Activated CD8-positive, alpha-beta memory T cell treated with anti-CD3 and anti-CD28 coated beads, Interleukin-2, amount 10 ng/mL, durations not matched to agents 7 days and 5 days (primary cell): ENCODE measurements around the gene MKRN2OS. TPM values are rescaled to one million over a fixed set of nuclear protein-coding genes. Genes with fewer than 3 reads are reported as not detected.

Source experiments
- ATAC-seq: fragments of 150-1000 bp; cut with Tn5 transposase; one replicate; pipeline ENCODE4 v1.10.0; 2021; ENCODE audit warnings: moderate library complexity
- CTCF ChIA-PET: fragments of 350-600 bp; sonication (Branson Sonifier 250); formaldehyde crosslinking; loops from one replicate; lab custom pipeline; 2021; ENCODE audit warnings: antibody characterized with exemption; lab: Charles Lee
- DNase-seq: peaks from one replicate; pipeline ENCODE4 v3.0.0-alpha.2; 2020
- H3K27ac Mint-ChIP-seq: one replicate; pipeline ENCODE4 v1.8.0; 2021; ENCODE audit warnings: mild to moderate bottlenecking, mixed read lengths
- H3K27me3 Mint-ChIP-seq: one replicate; pipeline ENCODE4 v1.8.0; 2021; ENCODE audit warnings: mixed read lengths
- H3K36me3 Mint-ChIP-seq: one replicate; pipeline ENCODE4 v1.8.0; 2021; ENCODE audit warnings: mild to moderate bottlenecking, mixed read lengths
- H3K4me1 Mint-ChIP-seq: one replicate; pipeline ENCODE4 v1.8.0; 2021; ENCODE audit warnings: mixed read lengths
- H3K4me3 Mint-ChIP-seq: one replicate; pipeline ENCODE4 v1.8.0; 2021; ENCODE audit warnings: mild to moderate bottlenecking, moderate library complexity, mixed read lengths
- H3K9me3 Mint-ChIP-seq: one replicate; pipeline ENCODE4 v1.8.0; 2022; ENCODE audit warnings: low read depth, mixed read lengths
- total RNA-seq, 2 experiments: library from RNA; stranded (reverse); gene quantifications; one replicate each; pipeline ENCODE4 v1.2.3, GENCODE V29; 2021

Gene MKRN2OS
- total RNA-seq, 2 experiments from 2014 or later: not detected

DNA sequence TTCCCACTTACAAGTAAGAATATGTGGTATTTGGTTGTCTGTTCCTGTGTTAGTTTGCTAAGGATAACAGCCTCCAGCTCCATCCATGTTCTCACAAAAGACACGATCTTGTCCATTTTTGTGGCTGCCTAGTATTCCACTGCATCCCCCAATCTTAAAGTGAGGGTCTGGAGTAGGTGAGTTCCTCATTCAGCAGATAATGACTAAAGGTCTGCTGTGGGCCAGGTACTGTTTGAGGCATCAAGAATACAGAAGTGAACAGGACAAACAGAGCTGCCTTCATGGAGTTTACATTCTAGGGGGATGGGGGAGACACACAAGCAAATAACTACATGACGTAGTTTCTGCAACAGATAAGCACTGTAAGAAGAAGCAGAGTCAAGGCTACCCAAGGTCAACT lies 24.3 kb downstream of the MKRN2OS start:
- no peak for DNase-seq
- no peak for ATAC-seq
- Mint-ChIP-seq H3K27ac (no peak overlapping the region), H3K36me3 (peaks cover 18% of the 10 kb centered on the region), H3K9me3 (no peaks in the 10 kb centered on the region), H3K4me1 (no peaks in the 10 kb centered on the region), H3K4me3 (no peak overlapping the region), H3K27me3 (no peaks in the 10 kb centered on the region)
- CTCF ChIA-PET: no interaction called here

DNA sequence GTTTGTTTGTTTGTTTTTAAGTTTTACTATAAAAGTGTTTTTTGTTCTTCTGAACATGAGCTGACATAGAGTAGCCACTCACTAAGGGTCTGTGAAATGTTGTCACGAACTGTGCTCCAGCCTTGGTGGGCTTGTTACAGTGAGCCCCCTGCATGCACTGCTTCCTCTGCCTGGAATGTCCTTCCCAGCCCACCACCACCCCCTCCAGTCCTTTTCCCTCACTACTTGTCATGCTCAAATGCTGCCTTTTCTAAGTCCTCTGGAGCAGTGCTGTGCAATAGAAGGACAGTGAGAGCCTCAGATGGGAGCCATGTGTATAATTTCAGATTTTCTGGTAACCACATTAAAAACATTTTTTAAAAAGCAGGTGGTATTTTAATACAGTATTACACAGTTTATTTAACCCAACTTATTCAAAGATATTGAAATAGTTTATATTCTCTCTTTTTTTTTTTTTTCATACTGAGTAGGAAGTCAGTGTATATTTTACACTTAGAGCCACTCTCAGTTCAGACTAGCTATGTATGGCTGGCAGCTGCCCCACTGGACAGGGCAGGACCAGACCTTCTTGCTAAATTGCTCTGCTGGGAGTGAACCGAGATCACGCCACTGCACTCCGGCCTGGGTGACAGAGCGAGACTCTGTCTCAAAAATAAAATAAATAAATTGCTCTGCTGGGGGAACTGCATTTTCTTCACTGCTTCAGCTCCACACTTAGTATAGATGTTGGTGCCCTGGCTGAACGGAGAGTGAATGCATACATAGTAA lies 26.9 kb downstream of the MKRN2OS start:
- ATAC-seq: no peak
- no peaks in the 10 kb centered on the region for H3K4me1 Mint-ChIP-seq
- H3K9me3 Mint-ChIP-seq: no peaks in the 10 kb centered on the region
- peaks cover 15% of the 10 kb centered on the region for H3K36me3 Mint-ChIP-seq
- no peak for DNase-seq
- no peaks in the 10 kb centered on the region for H3K27me3 Mint-ChIP-seq
- H3K27ac Mint-ChIP-seq: no peak overlapping the region
- H3K4me3 Mint-ChIP-seq: no peak overlapping the region
- CTCF ChIA-PET: no interaction called here

DNA sequence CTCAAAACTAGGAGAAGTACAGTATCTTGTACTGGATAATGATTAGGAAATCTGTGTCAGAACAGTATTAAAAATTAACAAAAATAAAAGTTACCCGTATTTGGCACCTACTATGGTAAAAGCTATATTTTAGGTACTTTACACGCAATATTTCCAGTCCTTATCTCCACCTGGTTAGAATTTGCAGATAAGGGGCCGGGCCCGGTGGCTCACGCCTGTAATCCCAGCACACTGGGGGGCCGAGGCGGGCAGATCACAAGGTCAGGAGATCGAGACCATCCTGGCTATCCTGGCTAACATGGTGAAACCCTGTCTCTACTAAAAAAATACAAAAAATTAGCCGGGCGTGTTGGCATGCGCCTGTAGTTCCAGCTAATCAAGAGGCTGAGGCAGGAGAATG lies 28.4 kb downstream of the MKRN2OS start:
- CTCF ChIA-PET: no interaction called here
- Mint-ChIP-seq H3K36me3 (peaks cover 9% of the 10 kb centered on the region), H3K27ac (no peak overlapping the region), H3K9me3 (no peaks in the 10 kb centered on the region), H3K4me1 (no peaks in the 10 kb centered on the region), H3K27me3 (no peaks in the 10 kb centered on the region), H3K4me3 (no peak overlapping the region)
- DNase-seq (no peak), ATAC-seq (no peak)

DNA sequence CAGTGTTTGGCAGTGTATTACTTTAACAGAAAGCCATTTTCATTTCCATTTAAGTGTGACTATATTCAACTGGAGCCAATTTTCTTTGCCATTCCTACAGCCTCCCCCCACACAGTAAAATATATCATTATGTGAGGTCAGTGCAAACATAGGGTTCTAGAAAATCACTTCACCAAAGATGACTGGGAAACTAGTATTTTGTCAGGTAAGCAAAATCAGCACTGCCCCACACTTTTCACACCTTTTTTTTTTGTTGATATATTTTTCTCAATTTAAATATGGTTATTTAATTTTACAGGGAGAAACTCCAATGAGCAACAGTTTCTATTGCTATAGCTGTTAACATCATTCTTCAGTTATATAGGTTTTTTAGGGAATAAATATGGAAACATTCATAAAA lies 29.7 kb downstream of the MKRN2OS start:
- DNase-seq (no peak), ATAC-seq (no peak)
- no peak overlapping the region for H3K27ac Mint-ChIP-seq
- H3K9me3 Mint-ChIP-seq: no peaks in the 10 kb centered on the region
- no peaks in the 10 kb centered on the region for H3K4me1 Mint-ChIP-seq
- H3K4me3 Mint-ChIP-seq: no peak overlapping the region
- H3K36me3 Mint-ChIP-seq: peaks cover 3% of the 10 kb centered on the region
- CTCF ChIA-PET: no interaction called here
- H3K27me3 Mint-ChIP-seq: no peaks in the 10 kb centered on the region

DNA sequence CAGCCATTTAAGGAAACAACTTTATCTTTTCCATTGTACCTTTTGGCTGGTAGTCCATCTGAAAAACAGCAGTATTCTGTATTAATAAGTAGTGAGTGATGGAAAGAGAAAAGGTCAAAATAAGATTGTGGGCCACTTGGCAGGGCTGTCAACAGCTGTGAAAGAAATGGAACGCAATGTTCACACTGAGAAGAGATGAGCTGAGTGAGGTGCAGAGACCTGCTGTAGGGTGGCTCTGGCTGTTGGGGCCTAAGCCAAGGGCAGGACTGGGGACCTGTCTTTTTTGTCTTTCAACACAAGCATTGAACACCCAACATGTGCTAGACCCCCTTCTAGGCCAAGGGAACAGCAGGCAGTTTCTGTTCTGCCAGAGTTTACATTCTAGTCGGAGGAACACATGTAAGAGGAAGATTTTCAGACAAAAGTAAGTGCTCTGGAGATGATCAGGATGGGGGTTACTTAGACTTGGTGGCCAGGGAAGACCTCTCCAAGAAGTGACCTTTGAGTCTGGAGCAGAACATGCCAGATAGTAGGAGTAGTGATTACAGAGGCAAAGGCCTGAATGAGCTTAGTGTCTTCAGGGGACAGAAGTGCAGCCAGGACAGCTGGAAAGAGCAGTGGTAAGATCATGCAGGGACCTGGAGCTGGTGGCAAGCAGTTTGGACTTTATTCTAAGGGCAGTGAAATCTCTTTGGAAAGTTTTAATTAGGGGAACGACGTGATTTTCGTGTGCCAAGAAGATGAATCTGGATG lies 31.4 kb downstream of the MKRN2OS start:
- Mint-ChIP-seq H3K4me1 (no peaks in the 10 kb centered on the region), H3K9me3 (no peaks in the 10 kb centered on the region), H3K27me3 (no peaks in the 10 kb centered on the region), H3K36me3 (peaks cover 3% of the 10 kb centered on the region), H3K4me3 (no peak overlapping the region), H3K27ac (no peak overlapping the region)
- ATAC-seq (no peak), DNase-seq (no peak)
- CTCF ChIA-PET: interaction anchor here (1.0 kb wide), 1 partner anchor 9 kb away, joined by 3 read pairs; no protein-coding TSS in a partner anchor

DNA sequence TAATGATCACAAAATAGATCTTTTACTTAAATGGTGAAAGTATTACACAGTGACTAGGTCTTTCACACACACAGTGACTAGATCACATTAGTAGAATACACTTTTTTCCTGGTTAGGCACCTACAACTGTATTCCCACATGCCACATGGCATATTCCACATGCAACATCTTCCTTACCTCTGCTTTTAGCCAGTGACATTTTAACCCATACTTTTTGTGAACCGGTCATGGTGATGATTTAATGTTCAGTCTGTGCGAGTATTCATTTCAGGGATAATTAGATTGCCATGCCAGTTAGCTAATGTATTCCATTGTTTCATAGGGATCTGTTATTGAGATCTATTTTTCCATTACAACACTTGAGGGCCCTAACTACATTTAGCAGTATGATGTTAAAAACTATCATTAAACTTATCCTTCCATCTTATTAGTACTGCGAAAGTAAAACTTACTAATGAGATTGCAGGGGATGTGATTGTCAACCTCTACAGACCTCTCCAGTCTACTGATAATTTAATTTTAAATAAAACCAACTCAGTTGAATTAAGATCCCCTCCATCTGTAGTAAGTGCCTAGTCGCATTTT lies 32.7 kb downstream of the MKRN2OS start:
- Mint-ChIP-seq H3K4me1 (no peaks in the 10 kb centered on the region), H3K36me3 (peaks cover 3% of the 10 kb centered on the region), H3K27me3 (no peaks in the 10 kb centered on the region), H3K9me3 (no peaks in the 10 kb centered on the region), H3K4me3 (no peak overlapping the region), H3K27ac (no peak overlapping the region)
- DNase-seq: no peak
- no peak for ATAC-seq
- CTCF ChIA-PET: interaction anchor here (1.0 kb wide), 1 partner anchor 8 kb away, joined by 3 read pairs; no protein-coding TSS in a partner anchor

DNA sequence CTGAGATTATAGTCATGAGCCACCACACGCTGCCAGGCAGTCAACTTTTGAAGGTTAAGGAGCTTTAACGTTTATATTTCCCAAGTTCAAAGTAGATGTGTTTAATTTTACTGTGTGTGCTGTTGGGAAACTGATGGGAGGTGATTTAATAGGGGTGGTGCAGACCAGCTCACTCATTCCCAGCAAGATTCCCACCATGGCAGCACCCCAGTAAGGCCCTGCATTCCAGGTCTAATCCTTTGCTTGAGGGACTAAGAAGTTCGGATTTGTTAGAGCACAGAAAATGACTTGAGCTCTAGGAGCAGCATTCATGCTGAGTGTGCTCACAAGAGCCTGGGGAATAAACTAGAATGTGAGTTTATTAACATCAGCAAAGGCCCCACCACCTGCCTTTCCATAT lies 35.8 kb downstream of the MKRN2OS start:
- no peak for ATAC-seq
- Mint-ChIP-seq H3K9me3 (no peaks in the 10 kb centered on the region), H3K36me3 (peaks cover 3% of the 10 kb centered on the region), H3K27me3 (no peaks in the 10 kb centered on the region), H3K27ac (no peak overlapping the region), H3K4me1 (no peaks in the 10 kb centered on the region), H3K4me3 (no peak overlapping the region)
- no peak for DNase-seq
- CTCF ChIA-PET: interaction anchor here (0.7 to 1.0 kb wide), 2 partner anchors 14 to 210 kb away, joined by 3 read pairs; no protein-coding TSS in a partner anchor

DNA sequence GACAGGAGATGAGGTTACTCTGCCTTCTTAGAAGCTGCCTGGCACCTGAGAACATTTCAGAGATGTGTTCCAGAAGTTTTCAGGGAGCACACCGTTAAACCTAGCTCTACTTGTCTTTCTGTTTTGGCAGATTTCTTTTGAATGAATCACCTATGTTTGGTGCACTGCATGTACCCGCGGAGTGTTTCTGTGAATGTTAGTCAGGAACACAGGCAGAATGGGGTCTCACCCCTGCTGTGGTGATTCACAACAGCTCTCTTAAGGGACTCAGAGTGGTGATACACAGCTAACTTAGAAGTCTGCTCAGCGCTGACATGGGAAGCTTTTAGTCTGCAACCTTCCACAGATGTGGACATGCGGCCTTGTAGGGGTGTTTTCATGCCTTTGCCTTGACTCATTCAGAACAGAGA lies 37.0 kb downstream of the MKRN2OS start:
- Mint-ChIP-seq H3K27me3 (no peaks in the 10 kb centered on the region), H3K9me3 (no peaks in the 10 kb centered on the region), H3K4me3 (no peak overlapping the region), H3K4me1 (no peaks in the 10 kb centered on the region), H3K27ac (no peak overlapping the region), H3K36me3 (peaks cover 13% of the 10 kb centered on the region)
- DNase-seq (no peak), ATAC-seq (no peak)
- CTCF ChIA-PET: interaction anchor here (0.8 kb wide), 1 partner anchor 9 kb away, joined by 3 read pairs; no protein-coding TSS in a partner anchor

DNA sequence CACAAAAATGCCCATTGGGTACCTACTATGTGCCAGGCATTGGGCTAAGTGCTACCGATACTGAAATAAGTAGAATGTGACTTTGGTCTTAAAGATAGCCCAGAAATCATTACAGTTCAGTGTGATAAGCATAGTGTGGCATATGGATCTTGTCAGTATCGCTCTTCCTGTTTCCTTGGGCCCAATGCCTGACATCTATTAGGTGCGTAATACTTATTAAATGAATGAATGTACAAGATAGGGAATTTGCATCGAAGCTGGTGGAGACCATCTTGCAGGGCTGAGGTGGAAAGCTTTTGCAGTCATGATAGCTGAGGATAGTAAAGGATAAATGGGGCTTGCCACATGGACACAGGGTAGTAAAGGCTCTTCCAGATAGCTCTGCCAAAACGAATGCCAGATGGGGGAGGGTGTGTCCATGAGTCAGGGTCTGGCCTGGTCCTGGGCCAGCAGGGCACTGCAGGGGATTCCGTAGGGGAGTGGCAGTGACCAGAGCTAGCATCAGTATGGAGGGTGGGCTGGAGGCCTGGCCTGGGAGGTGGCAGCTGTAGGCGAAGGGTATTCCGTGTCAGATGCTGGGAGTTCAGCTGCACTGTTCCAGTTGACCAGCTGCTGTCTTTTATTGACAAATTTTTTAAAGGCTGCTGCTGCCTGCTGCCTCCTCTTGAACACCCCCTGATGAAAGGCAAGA lies 37.6 kb downstream of the MKRN2OS start:
- H3K4me1 Mint-ChIP-seq: no peaks in the 10 kb centered on the region
- CTCF ChIA-PET: interaction anchor here (0.8 kb wide), 1 partner anchor 8 kb away, joined by 3 read pairs; no protein-coding TSS in a partner anchor
- ATAC-seq: no peak

DNA sequence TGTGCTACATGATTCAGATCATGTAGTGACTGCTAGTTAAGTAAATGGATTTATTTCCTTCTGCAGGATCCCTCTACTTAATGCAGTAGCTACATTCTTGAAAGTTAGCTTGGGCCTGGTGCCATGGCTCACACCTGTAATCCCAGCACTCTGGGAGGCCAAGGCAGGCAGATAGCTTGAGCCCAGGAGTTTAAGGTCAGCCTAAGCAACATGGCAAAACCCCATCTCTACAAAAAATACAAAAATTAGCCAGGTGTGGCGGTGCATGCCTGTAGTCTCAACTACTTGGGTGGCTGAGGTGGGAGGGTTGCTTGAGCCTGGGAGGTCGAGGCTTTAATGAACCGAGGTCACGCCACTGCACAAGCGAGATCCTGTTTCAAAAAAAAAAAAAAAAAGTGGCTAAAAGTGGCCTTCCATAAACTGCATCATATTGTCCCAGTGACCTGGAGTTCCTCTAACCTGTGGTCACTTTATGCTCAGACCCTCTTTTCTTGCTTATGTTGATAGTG lies 39.0 kb downstream of the MKRN2OS start:
- CTCF ChIA-PET: no interaction called here
- Mint-ChIP-seq H3K36me3 (peaks cover 16% of the 10 kb centered on the region), H3K4me1 (no peaks in the 10 kb centered on the region), H3K27me3 (no peaks in the 10 kb centered on the region), H3K4me3 (no peak overlapping the region), H3K27ac (no peak overlapping the region), H3K9me3 (no peaks in the 10 kb centered on the region)
- ATAC-seq (no peak), DNase-seq (no peak)

More for the DNA sequence above, 37.6 kb downstream of the MKRN2OS start:
- Mint-ChIP-seq H3K27me3 (no peaks in the 10 kb centered on the region), H3K36me3 (peaks cover 16% of the 10 kb centered on the region), H3K27ac (no peak overlapping the region), H3K9me3 (no peaks in the 10 kb centered on the region), H3K4me3 (no peak overlapping the region)
- DNase-seq: no peak

DNA sequence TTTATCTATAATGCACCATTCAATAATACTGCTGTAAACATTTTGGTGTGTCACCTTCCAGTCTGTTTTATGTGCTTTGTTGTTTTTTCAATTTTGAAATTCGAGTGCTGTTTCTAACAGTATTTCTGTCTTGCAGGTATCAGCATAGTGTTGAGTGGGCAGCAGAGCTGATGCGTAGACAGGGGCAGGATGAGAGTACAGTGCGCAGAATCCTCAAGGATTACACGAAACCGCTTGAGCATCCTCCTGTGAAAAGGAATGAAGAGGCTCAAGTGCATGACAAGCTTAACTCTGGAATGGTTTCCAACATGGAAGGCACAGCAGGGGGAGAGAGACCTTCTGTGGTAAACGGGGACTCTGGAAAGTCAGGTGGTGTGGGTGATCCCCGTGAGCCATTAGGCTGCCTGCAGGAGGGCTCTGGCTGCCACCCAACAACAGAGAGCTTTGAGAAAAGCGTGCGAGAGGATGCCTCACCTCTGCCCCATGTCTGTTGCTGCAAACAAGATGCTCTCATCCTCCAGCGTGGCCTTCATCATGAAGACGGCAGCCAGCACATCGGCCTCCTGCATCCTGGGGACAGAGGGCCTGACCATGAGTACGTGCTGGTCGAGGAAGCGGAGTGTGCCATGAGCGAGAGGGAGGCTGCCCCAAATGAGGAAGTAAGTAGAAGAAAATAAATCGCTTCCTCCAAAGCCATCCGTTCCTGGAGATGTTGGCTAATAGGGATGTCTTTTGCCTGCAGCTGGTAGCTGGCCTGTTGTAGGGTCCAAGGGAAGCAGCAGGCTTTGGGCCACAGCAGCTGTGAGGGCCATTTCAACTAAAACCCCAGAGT lies 42.0 kb downstream of the MKRN2OS start:
- ATAC-seq (no peak), DNase-seq (no peak)
- peaks cover 17% of the 10 kb centered on the region for H3K36me3 Mint-ChIP-seq
- CTCF ChIA-PET: no interaction called here
- H3K4me1 Mint-ChIP-seq: no peaks in the 10 kb centered on the region
- no peak overlapping the region for H3K27ac Mint-ChIP-seq
- H3K4me3 Mint-ChIP-seq: no peak overlapping the region
- H3K9me3 Mint-ChIP-seq: no peaks in the 10 kb centered on the region
- H3K27me3 Mint-ChIP-seq: no peaks in the 10 kb centered on the region

DNA sequence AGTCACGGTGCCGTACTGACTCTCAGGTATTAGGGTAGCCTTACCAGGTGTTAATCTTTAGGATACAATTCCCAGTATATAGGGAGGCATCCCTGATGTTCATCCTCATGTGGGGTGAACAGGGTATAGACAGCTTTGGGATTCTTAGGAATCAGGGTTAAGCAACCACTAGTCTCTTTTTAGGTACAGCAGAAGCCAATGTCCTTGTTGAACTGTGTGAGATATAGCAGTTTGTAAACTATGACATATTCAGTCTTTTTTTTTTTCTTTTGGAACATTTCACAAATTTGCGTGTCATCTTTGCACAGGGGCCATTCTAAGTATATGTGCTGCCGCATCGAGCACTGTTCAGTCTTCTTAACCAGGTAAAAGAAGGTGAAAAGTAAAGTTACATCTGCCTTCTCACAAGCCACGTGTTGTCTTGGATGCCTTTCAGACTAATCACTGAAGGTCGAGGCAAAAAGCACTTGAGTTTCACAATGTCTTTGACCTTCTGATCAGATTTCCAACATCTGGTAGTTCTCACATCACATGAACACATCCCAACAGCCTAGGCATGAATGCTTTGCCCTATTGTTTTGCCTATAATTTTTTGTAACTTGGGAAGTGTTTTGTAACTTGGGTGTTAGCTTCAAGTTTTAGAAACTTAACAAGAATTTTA lies 43.8 kb downstream of the MKRN2OS start:
- DNase-seq (no peak), ATAC-seq (no peak)
- Mint-ChIP-seq H3K4me3 (no peak overlapping the region), H3K4me1 (no peaks in the 10 kb centered on the region), H3K27me3 (no peaks in the 10 kb centered on the region), H3K27ac (no peak overlapping the region), H3K36me3 (peaks cover 19% of the 10 kb centered on the region), H3K9me3 (no peaks in the 10 kb centered on the region)
- CTCF ChIA-PET: no interaction called here
